Cardiac fibroblast (primary cell): Measurements from ENCODE around the gene RND1.
"Not testable (repeated sequence)": the region's sequence is repeated elsewhere in the genome, so short reads cannot be mapped to it uniquely, and the experiment has no call there.

Source experiments
- DNase-seq, 2 donors: peaks; one replicate each; pipeline versions ENCODE4 v3.0.0 to v3.0.0-alpha.2; 2010; ENCODE audit warnings: low read depth in 2 of 2
- H3K4me3 ChIP-seq, 2 donors: replicated peaks in 1 of 2; 1 replicate in 1 of 2; 2 replicates in 1 of 2; pipeline ENCODE4 v1.5.1; 2011; ENCODE audit warnings: low read depth in 2 of 2, low read length in 2 of 2, mild to moderate bottlenecking in 2 of 2, moderate library complexity in 1 of 2
- TF ChIP-seq, protein P1 (sequence below): IDR thresholded peaks from one replicate; pipeline ENCODE4 v1.5.1; 2011; ENCODE audit warnings: low read depth, mild to moderate bottlenecking, low read length, inconsistent platforms

The RND1 gene

DNA sequence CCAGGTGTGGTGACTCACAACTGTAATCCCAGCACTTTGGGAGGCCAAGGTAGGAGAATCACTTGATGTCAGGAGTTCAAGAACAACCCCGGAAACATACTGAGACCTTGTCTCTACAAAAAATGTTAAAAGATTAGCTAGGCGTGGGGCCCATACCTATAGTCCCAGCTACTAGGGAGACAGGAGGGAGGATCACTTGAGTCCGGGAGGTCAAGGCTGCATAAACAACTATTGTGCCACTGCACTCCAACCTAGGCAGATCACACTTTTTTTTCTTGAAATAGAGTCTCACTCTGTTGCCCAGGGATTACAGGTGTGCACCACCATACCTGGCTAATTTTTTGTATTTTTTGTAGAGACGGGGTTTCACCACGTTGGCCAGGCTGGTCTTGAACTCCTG, 6.1 kb downstream of the RND1 start:
- TF ChIP-seq, protein P1, sequence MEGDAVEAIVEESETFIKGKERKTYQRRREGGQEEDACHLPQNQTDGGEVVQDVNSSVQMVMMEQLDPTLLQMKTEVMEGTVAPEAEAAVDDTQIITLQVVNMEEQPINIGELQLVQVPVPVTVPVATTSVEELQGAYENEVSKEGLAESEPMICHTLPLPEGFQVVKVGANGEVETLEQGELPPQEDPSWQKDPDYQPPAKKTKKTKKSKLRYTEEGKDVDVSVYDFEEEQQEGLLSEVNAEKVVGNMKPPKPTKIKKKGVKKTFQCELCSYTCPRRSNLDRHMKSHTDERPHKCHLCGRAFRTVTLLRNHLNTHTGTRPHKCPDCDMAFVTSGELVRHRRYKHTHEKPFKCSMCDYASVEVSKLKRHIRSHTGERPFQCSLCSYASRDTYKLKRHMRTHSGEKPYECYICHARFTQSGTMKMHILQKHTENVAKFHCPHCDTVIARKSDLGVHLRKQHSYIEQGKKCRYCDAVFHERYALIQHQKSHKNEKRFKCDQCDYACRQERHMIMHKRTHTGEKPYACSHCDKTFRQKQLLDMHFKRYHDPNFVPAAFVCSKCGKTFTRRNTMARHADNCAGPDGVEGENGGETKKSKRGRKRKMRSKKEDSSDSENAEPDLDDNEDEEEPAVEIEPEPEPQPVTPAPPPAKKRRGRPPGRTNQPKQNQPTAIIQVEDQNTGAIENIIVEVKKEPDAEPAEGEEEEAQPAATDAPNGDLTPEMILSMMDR = no peak
- no peak overlapping the region for H3K4me3 ChIP-seq
- no peak for DNase-seq

DNA sequence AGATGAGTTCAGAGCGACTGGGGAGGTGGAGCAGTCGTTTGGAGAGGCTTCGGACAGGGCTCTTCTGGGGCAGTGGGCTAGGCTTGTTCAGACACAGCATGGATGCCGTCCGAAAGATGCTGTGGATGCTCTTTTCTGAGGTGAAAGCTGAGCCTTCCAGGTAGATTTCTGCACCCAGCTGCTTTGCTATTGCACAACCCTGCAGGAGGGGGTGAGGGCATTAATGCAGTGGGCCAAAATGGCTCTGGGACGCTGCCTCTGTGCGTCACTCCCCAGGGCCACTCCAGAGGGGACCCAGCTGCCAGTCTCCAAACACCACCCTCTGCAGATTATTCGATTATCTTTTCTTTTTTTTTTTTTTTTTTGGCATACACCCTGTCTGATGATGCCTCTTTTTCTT, 7.6 kb downstream of the RND1 start:
- TF ChIP-seq, protein P1 = no peak

DNA sequence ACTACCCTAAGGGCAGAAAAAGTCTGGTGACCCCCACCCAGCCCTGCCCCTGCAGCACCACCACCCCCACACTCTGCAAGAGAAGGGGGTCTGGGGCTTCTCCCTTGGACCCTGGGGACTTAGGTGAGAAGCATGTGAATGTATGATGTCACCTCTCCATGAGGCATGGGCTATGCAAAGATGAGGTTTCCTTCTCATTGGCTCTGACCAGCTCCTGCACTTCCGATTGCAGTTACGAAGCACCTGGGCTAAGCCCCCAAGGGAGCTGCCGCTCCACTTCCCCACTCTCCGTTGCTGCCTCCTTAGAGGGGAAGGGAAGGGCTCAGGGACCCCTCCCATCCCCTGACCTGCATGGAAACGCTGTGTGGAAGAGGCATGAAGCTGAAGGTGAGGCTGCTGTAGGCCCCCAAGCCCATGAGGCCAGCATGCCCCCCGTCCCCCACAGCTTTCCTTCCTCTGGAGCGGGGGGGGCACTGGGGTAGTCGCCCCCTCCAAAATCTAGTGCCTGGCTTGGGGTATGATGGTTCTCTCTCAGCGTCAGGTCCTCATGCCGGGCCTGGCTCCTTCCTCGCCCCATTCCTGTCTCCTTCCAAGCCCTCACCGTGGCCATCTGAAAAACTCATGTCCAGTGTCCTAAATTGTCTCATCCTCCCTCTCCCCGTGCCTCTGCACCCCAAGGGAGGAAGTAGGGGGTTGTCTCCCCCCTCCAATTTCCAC, 8.2 kb downstream of the RND1 start:
- TF ChIP-seq, protein P1 = no peak
- DNase-seq = no peak

More for the DNA sequence above, 7.6 kb downstream of the RND1 start:
- DNase-seq = no peak
- no peak overlapping the region for H3K4me3 ChIP-seq

DNA sequence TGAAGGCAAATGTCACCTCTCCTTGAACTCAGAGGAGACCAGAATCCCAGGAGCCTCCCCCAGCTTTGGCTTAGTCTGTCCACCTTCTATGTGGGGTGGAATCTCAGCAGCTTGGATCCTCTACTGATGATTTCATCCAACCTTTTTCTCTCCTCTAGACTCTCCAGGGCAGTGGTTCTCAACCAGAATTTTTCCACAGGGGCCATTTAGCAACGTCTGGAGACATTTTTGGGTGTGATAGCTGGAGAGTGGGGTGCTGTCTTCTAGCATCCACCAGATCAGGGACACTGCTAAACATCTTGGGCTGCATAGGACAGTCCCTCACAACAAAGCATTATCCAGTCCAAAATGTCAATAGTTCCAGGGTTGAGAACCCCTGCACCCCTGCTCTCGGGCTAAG, 9.3 kb downstream of the RND1 start:
- no peak for DNase-seq
- H3K4me3 ChIP-seq = no peak overlapping the region
- TF ChIP-seq, protein P1 = no peak

More for the DNA sequence above, 8.2 kb downstream of the RND1 start:
- no peak overlapping the region for H3K4me3 ChIP-seq

DNA sequence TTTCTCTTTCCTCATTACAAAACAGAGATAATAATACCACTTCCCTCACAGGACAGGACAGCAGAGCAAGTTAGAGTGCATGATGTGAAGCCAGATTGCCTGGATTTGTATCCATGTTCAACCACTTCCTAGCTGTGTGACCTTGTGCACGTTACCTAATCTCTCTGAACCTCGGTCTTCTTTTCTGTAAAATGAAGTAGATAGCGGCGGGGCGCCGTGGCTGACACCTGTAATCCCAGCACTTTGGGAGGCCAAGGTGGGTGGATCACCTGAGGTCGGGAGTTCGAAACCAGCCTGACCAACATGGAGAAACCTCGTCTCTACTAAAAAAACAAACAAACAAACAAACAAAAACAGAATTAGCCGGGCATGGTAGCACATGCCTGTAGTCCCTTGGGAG, 10.7 kb downstream of the RND1 start:
- H3K4me3 ChIP-seq, DNase-seq: not testable (repeated sequence)

DNA sequence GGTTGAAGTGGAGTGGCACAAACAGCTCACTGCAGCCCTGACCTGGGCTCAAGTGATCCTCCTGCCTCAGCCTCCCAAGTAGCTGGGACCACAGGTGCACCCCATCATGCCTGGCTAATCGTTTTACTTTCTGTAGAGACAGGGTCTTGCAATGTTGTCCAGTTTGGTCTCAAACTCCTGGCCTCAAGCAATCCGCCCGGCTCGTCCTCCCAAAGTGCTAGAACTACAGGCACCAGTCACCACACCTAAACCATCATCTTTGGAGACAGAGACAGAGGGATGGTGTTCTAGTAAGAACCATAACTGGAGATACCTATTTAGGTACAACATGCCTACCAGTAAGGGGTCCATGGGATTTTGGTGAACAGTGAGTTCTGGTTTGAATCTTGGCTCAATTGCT, 11.2 kb downstream of the RND1 start:
- DNase-seq = no peak
- H3K4me3 ChIP-seq = no peak overlapping the region
- TF ChIP-seq, protein P1 = no peak

DNA sequence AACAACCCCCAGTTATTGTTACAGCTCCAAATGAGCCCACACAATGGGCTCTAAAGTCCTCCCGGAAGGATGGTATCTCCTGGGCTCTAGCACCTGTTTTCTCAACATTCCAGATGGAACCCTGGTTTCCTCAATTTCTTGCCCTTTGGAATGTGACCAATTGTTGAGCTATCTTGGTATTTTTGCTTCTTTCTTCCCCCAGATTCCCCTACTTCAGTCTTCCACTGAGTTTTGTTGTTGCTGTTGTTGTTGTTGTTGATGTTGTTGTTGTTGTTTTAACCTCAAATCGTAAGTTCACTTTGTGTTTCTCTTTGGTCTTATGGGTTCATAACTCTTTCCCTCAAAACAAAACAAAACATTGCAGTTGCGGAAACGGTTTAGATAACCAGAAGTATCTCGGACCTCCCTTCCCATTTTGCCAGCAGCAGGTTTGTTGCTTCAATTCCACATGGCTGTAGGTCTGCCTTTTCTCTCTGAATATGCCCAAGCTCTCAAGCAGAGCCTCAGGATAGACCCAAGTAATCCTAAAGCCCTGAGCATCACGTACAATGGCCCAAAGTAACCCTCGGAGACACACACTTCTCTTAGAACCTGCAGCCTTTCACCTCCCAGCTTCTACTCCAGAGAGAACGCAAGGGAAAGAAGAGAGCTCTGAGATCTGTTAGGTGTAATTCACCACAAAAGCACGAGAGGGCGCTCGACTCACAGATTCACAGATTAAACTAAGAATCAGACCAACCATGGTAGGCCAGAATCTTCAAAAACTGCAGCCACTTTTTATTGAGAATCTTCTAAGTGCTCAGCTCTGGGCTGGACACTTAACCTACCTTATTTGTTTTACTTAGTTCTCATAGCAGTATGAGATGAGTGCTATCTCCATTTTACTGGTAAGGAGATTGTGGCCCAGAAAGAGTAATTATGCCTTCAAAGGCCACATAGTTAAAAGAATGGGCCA, 12.7 kb downstream of the RND1 start:
- TF ChIP-seq, protein P1 = peak; percentile 67
- peak overlapping the region; percentile 50 to 94 for H3K4me3 ChIP-seq
- peak; percentile 94 to 95 for DNase-seq
